Endometrium (tissue), 2 donors: ENCODE results near the gene SUSD6.

ENCODE experiments used
- FAIRE-seq: peaks from 2 replicates; lab custom pipeline; 2012; peaks lifted over from hg19 to GRCh38; lab: Jason Lieb, UNC
- donor health status: control.
- donor health status: control.

Gene SUSD6

GRCh38 chr14:69763761-69764510 is 152.5 kb downstream of the SUSD6 start:
- FAIRE-seq = no peak
